HepG2 (cell line): ENCODE data around the gene GPR152. TPM values are rescaled to one million over a fixed set of nuclear protein-coding genes. Genes with fewer than 3 reads are reported as not detected.

ENCODE experiments used
- ATAC-seq: fragments of 200-7000 bp; cut with Tn5 transposase; 3 replicates; pipeline ENCODE4 v1.9.1; 2020; ENCODE audit warnings: mild to moderate bottlenecking, moderate library complexity
- BruUV-seq: library from RNA; stranded (reverse); fragments of 400-500 nt; replicated peaks from 2 replicates; lab custom pipeline; 2021; lab: Mats Ljungman, UMichigan
- CTCF ChIA-PET: fragments of 300-600 bp; formaldehyde crosslinking; extraction: SDS; loops from one replicate; lab custom pipeline; 2021; ENCODE audit warnings: low total read pairs, inconsistent platforms, low intra/inter-chr PET ratio; lab: Yijun Ruan, JAX
- POLR2A ChIA-PET: fragments of 350-600 bp; sonication (Branson Sonifier 250); formaldehyde crosslinking; loops from one replicate; lab custom pipeline; 2020; ENCODE audit warnings: antibody characterized with exemption, inconsistent platforms; lab: Yijun Ruan, JAX
- DNase-seq: peaks from one replicate; pipeline ENCODE4 v3.0.0-alpha.2; 2015; ENCODE audit warnings: low spot score
- FAIRE-seq: peaks from 3 replicates; lab custom pipeline; 2011; peaks lifted over from hg19 to GRCh38; lab: Jason Lieb, UNC
- H2AFZ ChIP-seq: one replicate; pipeline ENCODE4 v1.6.1; 2011; ENCODE audit warnings: low read length, inconsistent platforms
- H3K27ac ChIP-seq: fragments of 300-600 bp; 3 replicates; pipeline ENCODE4 v1.8.0; 2011; ENCODE audit warnings: mixed run types, mild to moderate bottlenecking, mixed read lengths, low read length, inconsistent platforms; ENCODE audit not compliant: insufficient read depth; ENCODE audit errors: extremely low read length
- H3K27me3 ChIP-seq, 2 experiments: fragments of 200-600 bp in 1 of 2; 2 replicates in 1 of 2; 3 replicates in 1 of 2; pipeline versions ENCODE4 v1.6.0 to v1.8.0; 2011; ENCODE audit warnings: low read length in 2 of 2, mild to moderate bottlenecking in 2 of 2, moderate library complexity in 2 of 2, inconsistent platforms in 1 of 2; ENCODE audit not compliant: insufficient read depth in 2 of 2, control insufficient read depth in 1 of 2
- H3K36me3 ChIP-seq, 2 experiments: fragments of 200-600 bp in 1 of 2; replicated peaks in 1 of 2; 2 replicates in 1 of 2; 3 replicates in 1 of 2; pipeline versions ENCODE4 v1.5.1 to v1.8.0; 2011; ENCODE audit warnings: low read length in 2 of 2, inconsistent platforms in 1 of 2; ENCODE audit not compliant: insufficient read depth in 2 of 2, control insufficient read depth in 1 of 2
- H3K4me1 ChIP-seq: 2 replicates; pipeline ENCODE4 v1.5.1; 2012; ENCODE audit warnings: low read length, inconsistent platforms; ENCODE audit not compliant: insufficient read depth
- H3K4me2 ChIP-seq: 2 replicates; pipeline ENCODE4 v1.6.0; 2011; ENCODE audit warnings: low read depth, low read length, inconsistent platforms
- H3K4me3 ChIP-seq, 3 experiments: fragments of 200-600 bp in 1 of 3; sonication (generic), shearing (Covaris generic) in 1 of 3; replicated peaks in 1 of 3; 2 replicates each; pipeline ENCODE4 v1.5.1; 2011 to 2016; ENCODE audit warnings: low read length in 3 of 3, inconsistent platforms in 2 of 3, low read depth in 2 of 3, mild to moderate bottlenecking in 2 of 3, control low read depth in 1 of 3, mixed read lengths in 1 of 3; ENCODE audit not compliant: insufficient read depth in 1 of 3
- H3K79me2 ChIP-seq: one replicate; pipeline ENCODE4 v1.6.1; 2011; ENCODE audit warnings: low read length, inconsistent platforms; ENCODE audit not compliant: insufficient read depth
- H3K9ac ChIP-seq: 2 replicates; pipeline ENCODE4 v1.6.0; 2011; ENCODE audit warnings: mild to moderate bottlenecking, low read depth, low read length, inconsistent platforms; ENCODE audit not compliant: insufficient read depth
- H3K9me3 ChIP-seq: 2 replicates; pipeline ENCODE4 v1.5.1; 2012; ENCODE audit warnings: mild to moderate bottlenecking, low read length
- H4K20me1 ChIP-seq: 2 replicates; pipeline ENCODE4 v1.6.0; 2011; ENCODE audit warnings: inconsistent platforms, mild to moderate bottlenecking, low read length, moderate library complexity; ENCODE audit not compliant: insufficient read depth
- ADNP ChIP-seq: sonication (generic); formaldehyde crosslinking; IDR thresholded peaks from 2 replicates; pipeline ENCODE4 v1.4.0; 2020; ENCODE audit warnings: missing genetic modification reagents
- AHR ChIP-seq: IDR thresholded peaks from 2 replicates; pipeline ENCODE4 v1.6.1; 2018; ENCODE audit warnings: missing genetic modification reagents, missing compliant biosample characterization
- ASH2L ChIP-seq: fragments of 300-600, 200-600 bp; sonication (generic); IDR thresholded peaks from 2 replicates; pipeline ENCODE4 v1.7.0; 2017; ENCODE audit warnings: low read depth, mild to moderate bottlenecking, moderate library complexity, mixed read lengths, low read length; ENCODE audit not compliant: insufficient read length
- ATF7-NPFF ChIP-seq: sonication (generic); formaldehyde crosslinking; IDR thresholded peaks from 2 replicates; pipeline ENCODE4 v1.8.1; 2023; ENCODE audit warnings: mild to moderate bottlenecking, low read depth, missing genetic modification reagents, moderate library complexity
- HOXA3 ChIP-seq: sonication (generic); formaldehyde crosslinking; IDR thresholded peaks from 2 replicates; pipeline ENCODE4 v1.5.0; 2020; ENCODE audit warnings: missing genetic modification reagents
- MLLT10 ChIP-seq: sonication (generic); formaldehyde crosslinking; IDR thresholded peaks from 2 replicates; pipeline ENCODE4 v1.4.0; 2020; ENCODE audit warnings: missing genetic modification reagents
- ZFP62 ChIP-seq: sonication (generic); formaldehyde crosslinking; IDR thresholded peaks from 2 replicates; pipeline ENCODE4 v1.4.0; 2020; ENCODE audit warnings: missing genetic modification reagents
- ZNF367 ChIP-seq: sonication (generic); formaldehyde crosslinking; IDR thresholded peaks from 2 replicates; pipeline ENCODE4 v1.4.0; 2020; ENCODE audit warnings: missing genetic modification reagents, borderline replicate concordance
- ZNF44 ChIP-seq: sonication (generic); formaldehyde crosslinking; IDR thresholded peaks from 2 replicates; pipeline ENCODE4 v1.5.1; 2020; ENCODE audit warnings: mild to moderate bottlenecking, missing genetic modification reagents
- ZNF496 ChIP-seq: sonication (generic); formaldehyde crosslinking; IDR thresholded peaks from 2 replicates; pipeline ENCODE4 v1.8.1; 2023; ENCODE audit warnings: mild to moderate bottlenecking, moderate library complexity, missing genetic modification reagents; ENCODE audit not compliant: insufficient replicate concordance
- ZNF577 ChIP-seq: sonication (generic); formaldehyde crosslinking; IDR thresholded peaks from 2 replicates; pipeline ENCODE4 v1.4.0; 2020; ENCODE audit warnings: mild to moderate bottlenecking, low read depth, missing genetic modification reagents, borderline replicate concordance
- ZNF780A ChIP-seq: sonication (generic); formaldehyde crosslinking; IDR thresholded peaks from 2 replicates; pipeline ENCODE4 v1.8.0; 2022; ENCODE audit warnings: mild to moderate bottlenecking, missing genetic modification reagents, moderate library complexity
- ZNF850 ChIP-seq: sonication (generic); formaldehyde crosslinking; conservative IDR thresholded peaks from 2 replicates; pipeline ENCODE4 v1.9.0; 2021; ENCODE audit warnings: mild to moderate bottlenecking, missing genetic modification reagents
- ZSCAN9 ChIP-seq: IDR thresholded peaks from 2 replicates; pipeline ENCODE4 v1.6.1; 2016; ENCODE audit warnings: borderline replicate concordance
- WGBS: methylation state at CpG from one replicate; pipeline ENCODE4 v1.1.6; 2017; ENCODE audit warnings: low lambda C conversion rate; 5-methylcytosine and 5-hydroxymethylcytosine counted together
- in situ Hi-C: cut with HindIII; loops from 2 replicates; pipeline ENCODE4 v1.10.0; 2017; ENCODE audit warnings: low pct_unique_long_range_greater_than_20kb; ENCODE audit not compliant: extremely low pct_ligation_motif_present
- intact Hi-C: fragments of 100-400 bp; cut with micrococcal nuclease; formaldehyde crosslinking; loops from one replicate; pipeline ENCODE4 v1.10.0; 2022; ENCODE audit not compliant: unreplicated experiment
- polyA plus RNA-seq, 8 experiments: library from polyadenylated mRNA; depleted of rRNA in 3 of 8; stranded (reverse) in 7 of 8; unstranded in 1 of 8; fragments of >200 nt; fragmentation: Illumina TruSeq in 4 of 8; extraction: Trizol in 4 of 8; gene quantifications; 2 replicates each; pipeline versions ENCODE4 v1.2.1 to v1.2.3, GENCODE V29; 2011 to 2016; ENCODE audit warnings: low read depth in 4 of 8, missing spikeins in 1 of 8, mixed read lengths in 1 of 8; ENCODE audit not compliant: insufficient read depth in 1 of 8
- total RNA-seq, 5 experiments: library from RNA; depleted of rRNA; stranded (reverse); fragments of >200 nt; fragmentation: Illumina TruSeq; extraction: Trizol; gene quantifications; 2 replicates each; pipeline ENCODE4 v1.2.3, GENCODE V29; 2016; ENCODE audit warnings: low read depth in 1 of 5
- TF ChIP-seq, protein P1 (sequence below): sonication (generic); formaldehyde crosslinking; IDR thresholded peaks from 2 replicates; pipeline ENCODE4 v1.4.0; 2020; ENCODE audit warnings: low read depth, missing genetic modification reagents
- TF ChIP-seq, protein P2 (sequence below): sonication (generic); formaldehyde crosslinking; IDR thresholded peaks from 2 replicates; pipeline ENCODE4 v1.4.0; 2020; ENCODE audit warnings: mild to moderate bottlenecking, missing genetic modification reagents
- TF ChIP-seq, protein P3 (sequence below): fragments of 450-650 bp; IDR thresholded peaks from 2 replicates; pipeline ENCODE4 v1.6.1; 2016

The GPR152 gene
- total and polyA plus RNA-seq, 2 of the 13 experiments (the other 11 are each of a cell fraction or from before 2014, with no cell fraction given), result not detected

DNA sequence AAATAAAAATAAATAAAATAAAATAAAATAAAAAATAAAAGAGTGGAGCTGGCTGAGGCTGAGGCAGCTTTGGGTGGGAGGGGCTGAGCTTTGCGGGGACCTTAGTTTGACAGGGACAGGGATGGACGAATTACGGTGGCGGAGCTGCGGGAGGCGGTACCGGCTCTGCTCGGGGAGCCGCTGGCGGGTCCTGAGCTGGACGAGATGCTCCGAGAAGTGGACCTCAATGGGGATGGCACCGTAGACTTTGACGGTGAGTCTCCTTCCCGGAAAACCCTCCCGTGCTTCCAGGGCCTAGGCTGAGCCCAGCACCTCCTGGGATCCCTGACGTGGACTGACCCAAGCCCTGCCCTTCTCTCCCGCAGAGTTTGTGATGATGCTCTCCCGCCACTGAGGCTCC, 5.7 kb upstream of the GPR152 start:
- no peak overlapping the region for H2AFZ ChIP-seq
- BruUV-seq, result no TSS peak
- H3K27me3 ChIP-seq, result peaks cover 14 to 53% of the 10 kb centered on the region in 2 experiments; a peak in 4 of 5 replicates
- no peaks in the 10 kb centered on the region for H3K36me3 ChIP-seq
- ATAC-seq, result no peak
- intact Hi-C loops (no loop called here), in situ Hi-C loops (no loop called here)
- H3K27ac ChIP-seq, result no peak overlapping the region
- no peaks in the 10 kb centered on the region for H3K9me3 ChIP-seq
- FAIRE-seq, result no peak
- no peaks in the 10 kb centered on the region for H4K20me1 ChIP-seq
- ChIA-PET CTCF (no interaction called here), POLR2A (no interaction called here)
- H3K4me3 ChIP-seq, result no peak overlapping the region
- DNase-seq, result no peak
- no peak for TF ChIP-seq ZNF850 (CRISPR knock-in tag)
- TF ChIP-seq AHR (CRISPR knock-in tag), result no peak
- TF ChIP-seq ZFP62 (CRISPR knock-in tag), result no peak
- no peak for TF ChIP-seq ASH2L
- no peak for TF ChIP-seq ZNF577 (CRISPR knock-in tag)
- TF ChIP-seq ZNF44 (CRISPR knock-in tag), result no peak
- TF ChIP-seq ZNF496 (CRISPR knock-in tag), result no peak
- no peak for TF ChIP-seq ADNP
- TF ChIP-seq, protein P1, sequence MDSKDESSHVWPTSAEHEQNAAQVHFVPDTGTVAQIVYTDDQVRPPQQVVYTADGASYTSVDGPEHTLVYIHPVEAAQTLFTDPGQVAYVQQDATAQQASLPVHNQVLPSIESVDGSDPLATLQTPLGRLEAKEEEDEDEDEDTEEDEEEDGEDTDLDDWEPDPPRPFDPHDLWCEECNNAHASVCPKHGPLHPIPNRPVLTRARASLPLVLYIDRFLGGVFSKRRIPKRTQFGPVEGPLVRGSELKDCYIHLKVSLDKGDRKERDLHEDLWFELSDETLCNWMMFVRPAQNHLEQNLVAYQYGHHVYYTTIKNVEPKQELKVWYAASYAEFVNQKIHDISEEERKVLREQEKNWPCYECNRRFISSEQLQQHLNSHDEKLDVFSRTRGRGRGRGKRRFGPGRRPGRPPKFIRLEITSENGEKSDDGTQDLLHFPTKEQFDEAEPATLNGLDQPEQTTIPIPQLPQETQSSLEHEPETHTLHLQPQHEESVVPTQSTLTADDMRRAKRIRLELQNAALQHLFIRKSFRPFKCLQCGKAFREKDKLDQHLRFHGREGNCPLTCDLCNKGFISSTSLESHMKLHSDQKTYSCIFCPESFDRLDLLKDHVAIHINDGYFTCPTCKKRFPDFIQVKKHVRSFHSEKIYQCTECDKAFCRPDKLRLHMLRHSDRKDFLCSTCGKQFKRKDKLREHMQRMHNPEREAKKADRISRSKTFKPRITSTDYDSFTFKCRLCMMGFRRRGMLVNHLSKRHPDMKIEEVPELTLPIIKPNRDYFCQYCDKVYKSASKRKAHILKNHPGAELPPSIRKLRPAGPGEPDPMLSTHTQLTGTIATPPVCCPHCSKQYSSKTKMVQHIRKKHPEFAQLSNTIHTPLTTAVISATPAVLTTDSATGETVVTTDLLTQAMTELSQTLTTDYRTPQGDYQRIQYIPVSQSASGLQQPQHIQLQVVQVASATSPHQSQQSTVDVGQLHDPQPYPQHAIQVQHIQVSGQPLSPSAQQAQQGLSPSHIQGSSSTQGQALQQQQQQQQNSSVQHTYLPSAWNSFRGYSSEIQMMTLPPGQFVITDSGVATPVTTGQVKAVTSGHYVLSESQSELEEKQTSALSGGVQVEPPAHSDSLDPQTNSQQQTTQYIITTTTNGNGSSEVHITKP, result no peak
- TF ChIP-seq ZNF367 (CRISPR knock-in tag), result no peak
- no peak for TF ChIP-seq ATF7-NPFF
- TF ChIP-seq HOXA3, result no peak
- no peak for TF ChIP-seq ZNF780A
- TF ChIP-seq, protein P2, sequence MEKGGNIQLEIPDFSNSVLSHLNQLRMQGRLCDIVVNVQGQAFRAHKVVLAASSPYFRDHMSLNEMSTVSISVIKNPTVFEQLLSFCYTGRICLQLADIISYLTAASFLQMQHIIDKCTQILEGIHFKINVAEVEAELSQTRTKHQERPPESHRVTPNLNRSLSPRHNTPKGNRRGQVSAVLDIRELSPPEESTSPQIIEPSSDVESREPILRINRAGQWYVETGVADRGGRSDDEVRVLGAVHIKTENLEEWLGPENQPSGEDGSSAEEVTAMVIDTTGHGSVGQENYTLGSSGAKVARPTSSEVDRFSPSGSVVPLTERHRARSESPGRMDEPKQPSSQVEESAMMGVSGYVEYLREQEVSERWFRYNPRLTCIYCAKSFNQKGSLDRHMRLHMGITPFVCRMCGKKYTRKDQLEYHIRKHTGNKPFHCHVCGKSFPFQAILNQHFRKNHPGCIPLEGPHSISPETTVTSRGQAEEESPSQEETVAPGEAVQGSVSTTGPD (CRISPR knock-in tag), result no peak
- no peak for TF ChIP-seq ZSCAN9
- TF ChIP-seq, protein P3, sequence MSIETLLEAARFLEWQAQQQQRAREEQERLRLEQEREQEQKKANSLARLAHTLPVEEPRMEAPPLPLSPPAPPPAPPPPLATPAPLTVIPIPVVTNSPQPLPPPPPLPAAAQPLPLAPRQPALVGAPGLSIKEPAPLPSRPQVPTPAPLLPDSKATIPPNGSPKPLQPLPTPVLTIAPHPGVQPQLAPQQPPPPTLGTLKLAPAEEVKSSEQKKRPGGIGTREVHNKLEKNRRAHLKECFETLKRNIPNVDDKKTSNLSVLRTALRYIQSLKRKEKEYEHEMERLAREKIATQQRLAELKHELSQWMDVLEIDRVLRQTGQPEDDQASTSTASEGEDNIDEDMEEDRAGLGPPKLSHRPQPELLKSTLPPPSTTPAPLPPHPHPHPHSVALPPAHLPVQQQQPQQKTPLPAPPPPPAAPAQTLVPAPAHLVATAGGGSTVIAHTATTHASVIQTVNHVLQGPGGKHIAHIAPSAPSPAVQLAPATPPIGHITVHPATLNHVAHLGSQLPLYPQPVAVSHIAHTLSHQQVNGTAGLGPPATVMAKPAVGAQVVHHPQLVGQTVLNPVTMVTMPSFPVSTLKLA, result no peak
- no peak for TF ChIP-seq MLLT10
- no peaks in the 10 kb centered on the region for H3K79me2 ChIP-seq
- no peak overlapping the region for H3K9ac ChIP-seq
- peaks cover 10% of the 10 kb centered on the region for H3K4me1 ChIP-seq
- no peak overlapping the region for H3K4me2 ChIP-seq
- 79% methylated on average over 10 of the region's 19 CpGs for WGBS
